Neuronal stem cell (in vitro differentiated cells): ENCODE results near the gene LZTS3.

Source experiments
- DNase-seq: peaks from one replicate; pipeline ENCODE4 v3.0.0-alpha.2; 2013; ENCODE audit warnings: low spot score
- H2AFZ ChIP-seq: one replicate; pipeline ENCODE4 v1.6.1; 2013; ENCODE audit warnings: mild to moderate bottlenecking, low read length, inconsistent platforms
- H2AK5ac ChIP-seq: 2 replicates; pipeline ENCODE4 v1.6.1; 2013; ENCODE audit warnings: low read depth, mild to moderate bottlenecking, inconsistent platforms, low read length, moderate library complexity, mixed read lengths
- H2BK120ac ChIP-seq: 2 replicates; pipeline ENCODE4 v1.6.1; 2013; ENCODE audit warnings: low read depth, mild to moderate bottlenecking, inconsistent platforms, low read length, moderate library complexity, mixed read lengths
- H2BK12ac ChIP-seq: one replicate; pipeline ENCODE4 v1.6.1; 2013; ENCODE audit warnings: low read length, inconsistent platforms
- H2BK15ac ChIP-seq: 2 replicates; pipeline ENCODE4 v1.6.1; 2013; ENCODE audit warnings: mild to moderate bottlenecking, low read length, inconsistent platforms, mixed read lengths
- H2BK5ac ChIP-seq: one replicate; pipeline ENCODE4 v1.6.1; 2013; ENCODE audit warnings: inconsistent platforms, mild to moderate bottlenecking, low read length, moderate library complexity
- H3K14ac ChIP-seq: one replicate; pipeline ENCODE4 v1.6.1; 2013; ENCODE audit warnings: low read length, inconsistent platforms
- H3K18ac ChIP-seq: 2 replicates; pipeline ENCODE4 v1.6.1; 2013; ENCODE audit warnings: low read length, inconsistent platforms
- H3K23ac ChIP-seq: 2 replicates; pipeline ENCODE4 v1.6.1; 2013; ENCODE audit warnings: low read depth, mild to moderate bottlenecking, mixed read lengths, low read length, inconsistent platforms; ENCODE audit not compliant: poor library complexity
- H3K27ac ChIP-seq: replicated peaks from 3 replicates; pipeline ENCODE4 v1.5.1; 2013; ENCODE audit warnings: low read length, inconsistent platforms
- H3K27me3 ChIP-seq, 3 experiments: 2 replicates each; pipeline ENCODE4 v1.6.1; 2013; ENCODE audit warnings: low read length in 3 of 3, mild to moderate bottlenecking in 2 of 3, inconsistent platforms in 1 of 3, low read depth in 1 of 3, mixed read lengths in 1 of 3, moderate library complexity in 1 of 3; ENCODE audit not compliant: control insufficient read depth in 3 of 3, insufficient read depth in 3 of 3
- H3K36me3 ChIP-seq, 2 donors: replicated peaks in 1 of 2; 2 replicates each; pipeline ENCODE4 v1.6.1; 2013; ENCODE audit warnings: low read length in 2 of 2; ENCODE audit not compliant: control insufficient read depth in 2 of 2, insufficient read depth in 2 of 2
- H3K4ac ChIP-seq: 2 replicates; pipeline ENCODE4 v1.6.1; 2013; ENCODE audit warnings: inconsistent platforms, mild to moderate bottlenecking, low read length, moderate library complexity
- H3K4me1 ChIP-seq, 2 donors: 1 replicate in 1 of 2; 2 replicates in 1 of 2; pipeline ENCODE4 v1.6.1; 2013; ENCODE audit warnings: low read length in 2 of 2, low read depth in 1 of 2; ENCODE audit not compliant: control insufficient read depth in 2 of 2, insufficient read depth in 1 of 2
- H3K4me2 ChIP-seq: one replicate; pipeline ENCODE4 v1.6.1; 2013; ENCODE audit warnings: mild to moderate bottlenecking, low read length, inconsistent platforms; ENCODE audit not compliant: insufficient read depth, poor library complexity, severe bottlenecking
- H3K4me3 ChIP-seq, 2 donors: 2 replicates each; pipeline ENCODE4 v1.5.1; 2013; ENCODE audit warnings: low read length in 2 of 2, mild to moderate bottlenecking in 2 of 2, inconsistent platforms in 1 of 2, moderate library complexity in 1 of 2
- H3K79me1 ChIP-seq: one replicate; pipeline ENCODE4 v1.6.1; 2013; ENCODE audit warnings: low read depth, mild to moderate bottlenecking, inconsistent platforms, low read length, moderate library complexity
- H3K9ac ChIP-seq: one replicate; pipeline ENCODE4 v1.6.1; 2013; ENCODE audit warnings: mild to moderate bottlenecking, low read depth, low read length, inconsistent platforms; ENCODE audit not compliant: poor library complexity
- H3K9me3 ChIP-seq, 2 donors: replicated peaks in 1 of 2; 2 replicates each; pipeline versions ENCODE3 to v1.6.1; 2013; ENCODE audit warnings: low read length in 2 of 2, mild to moderate bottlenecking in 2 of 2, inconsistent platforms in 1 of 2, low read depth in 1 of 2, mixed read lengths in 1 of 2, moderate library complexity in 1 of 2; ENCODE audit not compliant: control insufficient read depth in 2 of 2, insufficient read depth in 1 of 2
- H4K8ac ChIP-seq: one replicate; pipeline ENCODE4 v1.6.1; 2013; ENCODE audit warnings: low read depth, mild to moderate bottlenecking, inconsistent platforms, low read length, moderate library complexity
- H4K91ac ChIP-seq: one replicate; pipeline ENCODE4 v1.6.1; 2013; ENCODE audit warnings: low read length, low read depth, mild to moderate bottlenecking, inconsistent platforms; ENCODE audit not compliant: poor library complexity
- WGBS, 2 donors: extraction: QIAGEN DNeasy Blood & Tissue Kit; methylation state at CpG; one replicate each; pipeline ENCODE4 v1.1.7; 2013; ENCODE audit warnings: missing lambda C conversion rate in 2 of 2, mixed read lengths in 1 of 2; ENCODE audit not compliant: insufficient read length in 2 of 2, insufficient replicate concordance in 1 of 2; ENCODE audit errors: extremely low coverage in 2 of 2; 5-methylcytosine and 5-hydroxymethylcytosine counted together

The LZTS3 gene

GRCh38 chr20:3133155-3133554 lies 40.2 kb downstream of the LZTS3 start:
- Histone ChIP-seq H2BK12ac (no peak overlapping the region), H3K4me2 (no peak overlapping the region), H2BK120ac (no peak overlapping the region), H3K14ac (no peak overlapping the region), H3K36me3 (peaks cover 0 to 6% of the 10 kb centered on the region in 2 donors), H3K27me3 (no peaks in the 10 kb centered on the region), H3K23ac (no peak overlapping the region), H3K9ac (no peak overlapping the region), H2BK5ac (no peak overlapping the region), H3K27ac (no peak overlapping the region), H4K8ac (no peak overlapping the region), H3K4me1 (no peaks in the 10 kb centered on the region), H3K9me3 (no peaks in the 10 kb centered on the region), H4K91ac (no peak overlapping the region), H3K18ac (no peak overlapping the region), H2BK15ac (no peak overlapping the region), H2AK5ac (no peak overlapping the region), H2AFZ (no peak overlapping the region), H3K4ac (no peak overlapping the region), H3K79me1 (no peaks in the 10 kb centered on the region), H3K4me3 (no peak overlapping the region)
- DNase-seq = no peak
- WGBS, 2 donors = no CpG with 5 or more reads among the region's 2 CpGs

GRCh38 chr20:3130051-3130600 lies 43.2 kb downstream of the LZTS3 start:
- Histone ChIP-seq H3K4me1 (no peaks in the 10 kb centered on the region), H2BK5ac (no peak overlapping the region), H3K4ac (no peak overlapping the region), H2AFZ (no peak overlapping the region), H2BK15ac (no peak overlapping the region), H4K91ac (no peak overlapping the region), H2BK12ac (no peak overlapping the region), H3K36me3 (no peaks in the 10 kb centered on the region), H2BK120ac (no peak overlapping the region), H3K9ac (no peak overlapping the region), H3K27ac (no peak overlapping the region), H4K8ac (no peak overlapping the region), H3K14ac (no peak overlapping the region), H3K18ac (no peak overlapping the region), H3K4me3 (no peak overlapping the region), H3K9me3 (peaks cover 0 to 3% of the 10 kb centered on the region in 2 donors), H2AK5ac (no peak overlapping the region), H3K4me2 (no peak overlapping the region), H3K27me3 (no peaks in the 10 kb centered on the region), H3K23ac (no peak overlapping the region), H3K79me1 (no peaks in the 10 kb centered on the region)
- no CpG with 5 or more reads among the region's 2 CpGs for WGBS, 2 donors
- no peak for DNase-seq

DNA sequence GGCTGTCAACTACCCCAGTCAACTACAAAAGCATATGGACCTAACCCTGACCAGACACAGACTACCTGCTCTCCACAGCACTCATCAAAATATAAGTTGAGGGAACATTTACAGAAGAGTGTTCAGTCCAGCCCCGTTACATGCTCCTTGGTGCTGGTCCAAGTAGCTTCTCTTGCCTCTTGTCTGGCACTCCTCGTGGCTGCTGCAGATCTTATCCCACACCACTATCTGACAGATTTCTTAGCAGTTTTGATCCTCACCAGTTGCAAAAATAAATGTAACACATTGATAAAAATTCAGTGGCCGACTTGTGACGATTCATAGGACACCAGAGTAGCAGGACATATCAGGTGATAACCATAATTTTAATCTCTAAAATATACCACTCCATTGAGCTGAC lies 44.3 kb downstream of the LZTS3 start:
- H2BK15ac ChIP-seq = no peak overlapping the region
- H3K14ac ChIP-seq = no peak overlapping the region
- H2BK12ac ChIP-seq = no peak overlapping the region
- no peak overlapping the region for H2BK5ac ChIP-seq
- H4K91ac ChIP-seq = no peak overlapping the region
- no peak overlapping the region for H3K23ac ChIP-seq
- no peaks in the 10 kb centered on the region for H3K79me1 ChIP-seq
- H4K8ac ChIP-seq = no peak overlapping the region
- no peaks in the 10 kb centered on the region for H3K36me3 ChIP-seq
- no peaks in the 10 kb centered on the region for H3K4me1 ChIP-seq
- no peaks in the 10 kb centered on the region for H3K27me3 ChIP-seq
- H3K4ac ChIP-seq = no peak overlapping the region
- no peak overlapping the region for H3K18ac ChIP-seq
- H2BK120ac ChIP-seq = no peak overlapping the region
- H2AFZ ChIP-seq = no peak overlapping the region
- no peak for DNase-seq
- H3K9ac ChIP-seq = no peak overlapping the region
- H3K4me3 ChIP-seq = no peak overlapping the region
- no peak overlapping the region for H2AK5ac ChIP-seq
- H3K9me3 ChIP-seq = peaks cover 0 to 4% of the 10 kb centered on the region in 2 donors
- H3K4me2 ChIP-seq = no peak overlapping the region
- no CpG with 5 or more reads among the region's 4 CpGs for WGBS, 2 donors
- H3K27ac ChIP-seq = no peak overlapping the region

DNA sequence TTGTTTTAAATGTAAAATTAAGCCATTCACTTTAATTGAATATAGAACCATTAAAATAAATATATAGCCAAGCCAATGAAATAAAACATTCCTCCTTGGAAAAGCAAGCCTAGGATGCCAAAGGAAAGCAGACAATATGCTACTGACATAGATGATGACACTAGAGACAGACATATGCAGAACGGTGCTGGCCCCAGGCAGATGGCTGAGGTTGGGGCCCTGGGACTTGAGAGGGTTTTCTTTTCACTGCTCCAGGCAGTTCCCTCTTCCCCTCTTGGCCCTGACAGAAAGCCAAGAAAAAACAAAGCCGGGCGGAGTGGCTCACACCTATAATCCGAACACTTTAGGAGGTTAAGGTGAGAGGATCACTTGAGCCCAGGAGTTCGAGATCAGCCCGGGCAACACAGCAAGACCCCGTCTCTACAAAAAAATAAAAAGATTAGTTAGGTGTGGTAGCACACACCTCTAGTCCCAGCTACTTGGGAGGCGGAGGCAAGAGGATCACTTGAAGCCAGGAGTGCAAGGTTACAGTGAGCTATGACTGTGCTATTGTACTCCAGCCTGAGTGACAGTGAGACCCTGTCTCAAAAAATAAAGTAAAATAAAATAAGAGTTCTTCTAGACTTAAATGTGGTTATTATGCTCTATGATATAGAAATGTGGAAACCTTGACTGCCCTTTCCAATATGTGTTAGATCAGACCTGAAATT lies 44.9 kb downstream of the LZTS3 start:
- no peak overlapping the region for H3K4me3 ChIP-seq
- no peaks in the 10 kb centered on the region for H3K4me1 ChIP-seq
- WGBS, 2 donors = no CpG with 5 or more reads among the region's 8 CpGs
- H3K79me1 ChIP-seq = no peaks in the 10 kb centered on the region
- H4K91ac ChIP-seq = no peak overlapping the region
- H3K27me3 ChIP-seq = no peaks in the 10 kb centered on the region
- no peak overlapping the region for H2BK12ac ChIP-seq
- no peak overlapping the region for H3K9ac ChIP-seq
- no peak overlapping the region for H3K4ac ChIP-seq
- peak overlapping the region; percentile 66 for H2BK5ac ChIP-seq
- no peak overlapping the region for H3K27ac ChIP-seq
- H2BK15ac ChIP-seq = no peak overlapping the region
- H3K14ac ChIP-seq = no peak overlapping the region
- H2BK120ac ChIP-seq = no peak overlapping the region
- peaks cover 4 to 10% of the 10 kb centered on the region in 2 donors for H3K9me3 ChIP-seq
- H3K36me3 ChIP-seq = no peaks in the 10 kb centered on the region
- no peak overlapping the region for H4K8ac ChIP-seq
- H3K18ac ChIP-seq = no peak overlapping the region
- no peak overlapping the region for H2AFZ ChIP-seq
- no peak for DNase-seq
- H3K4me2 ChIP-seq = no peak overlapping the region
- H3K23ac ChIP-seq = no peak overlapping the region
- no peak overlapping the region for H2AK5ac ChIP-seq
